GM10266 (cell line): ENCODE measurements around the gene HCFC2.

Experiments
- DNase-seq: peaks from one replicate; pipeline ENCODE4 v3.0.0; 2012; ENCODE audit errors: extremely low spot score
- CTCF ChIP-seq: IDR thresholded peaks from 2 replicates; pipeline ENCODE4 v1.5.1; 2012; ENCODE audit warnings: mild to moderate bottlenecking, low read depth; ENCODE audit not compliant: control insufficient read depth, insufficient read depth; ENCODE audit errors: missing control alignments

Gene HCFC2

DNA sequence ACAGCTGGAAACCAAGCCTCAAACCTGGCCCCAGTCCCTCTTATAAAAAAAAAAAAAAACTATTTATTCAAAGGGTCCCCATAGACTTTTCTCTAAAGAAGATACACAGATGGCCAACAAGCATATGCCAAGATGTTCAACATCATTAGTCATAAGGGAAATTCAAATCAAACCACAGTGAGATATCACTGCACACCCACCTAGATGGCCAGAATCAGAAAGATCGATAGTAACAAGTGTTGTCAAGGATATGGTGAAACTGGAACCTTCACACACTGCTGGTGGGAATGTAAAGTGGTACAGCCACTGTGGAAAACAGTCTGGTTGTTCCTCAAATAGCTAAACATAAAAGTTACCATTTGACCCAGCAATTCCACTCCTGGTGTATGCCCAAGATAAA, 79.6 kb downstream of the HCFC2 start:
- TF ChIP-seq CTCF, result no peak

GRCh38 chr12:104147346-104147745, 83.0 kb downstream of the HCFC2 start:
- DNase-seq, result no peak
- no peak for TF ChIP-seq CTCF

More for the DNA sequence above, 79.6 kb downstream of the HCFC2 start:
- no peak for DNase-seq

DNA sequence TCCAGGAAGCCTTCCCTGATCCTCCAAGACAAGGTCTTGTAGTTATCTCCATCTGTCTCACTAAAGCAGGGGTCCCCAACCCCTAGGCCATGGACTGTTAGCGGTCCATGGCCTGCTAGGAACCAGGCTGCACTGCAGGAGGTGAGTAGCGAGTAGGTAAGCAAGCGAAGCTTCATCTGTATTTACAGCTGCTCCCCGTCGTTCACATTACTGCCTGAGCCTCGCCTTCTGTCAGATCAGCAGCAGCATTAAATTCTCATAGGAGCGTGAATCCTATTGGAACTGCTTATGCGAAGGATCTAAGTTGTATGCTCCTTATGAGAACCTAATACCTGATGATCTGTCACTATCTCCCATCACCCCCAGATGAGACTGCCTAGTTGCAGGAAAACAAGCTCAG, 86.1 kb downstream of the HCFC2 start:
- TF ChIP-seq CTCF, result no peak
- DNase-seq, result no peak

GRCh38 chr12:104152685-104153241, 88.4 kb downstream of the HCFC2 start:
- TF ChIP-seq CTCF, result no peak
- DNase-seq, result no peak

DNA sequence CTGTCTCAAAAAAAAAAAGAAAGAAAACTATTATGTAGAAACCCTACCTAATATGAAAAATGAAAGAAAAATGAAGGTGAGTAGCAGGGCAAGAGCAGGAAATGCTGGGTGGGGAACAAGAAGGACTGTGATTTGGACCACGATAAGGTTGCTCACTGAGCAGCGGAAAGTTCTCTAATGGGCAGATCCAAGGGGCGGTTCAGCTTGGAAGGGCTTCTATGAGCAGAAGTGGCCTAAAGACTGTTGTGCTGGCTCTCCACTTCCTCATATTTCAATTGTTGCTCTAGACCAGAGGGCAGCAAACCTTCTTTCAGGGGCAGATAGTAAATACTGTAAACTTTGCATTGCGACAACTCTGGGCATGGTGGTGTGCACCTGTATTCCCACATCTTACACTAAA, 90.0 kb downstream of the HCFC2 start:
- no peak for TF ChIP-seq CTCF
- DNase-seq, result no peak

DNA sequence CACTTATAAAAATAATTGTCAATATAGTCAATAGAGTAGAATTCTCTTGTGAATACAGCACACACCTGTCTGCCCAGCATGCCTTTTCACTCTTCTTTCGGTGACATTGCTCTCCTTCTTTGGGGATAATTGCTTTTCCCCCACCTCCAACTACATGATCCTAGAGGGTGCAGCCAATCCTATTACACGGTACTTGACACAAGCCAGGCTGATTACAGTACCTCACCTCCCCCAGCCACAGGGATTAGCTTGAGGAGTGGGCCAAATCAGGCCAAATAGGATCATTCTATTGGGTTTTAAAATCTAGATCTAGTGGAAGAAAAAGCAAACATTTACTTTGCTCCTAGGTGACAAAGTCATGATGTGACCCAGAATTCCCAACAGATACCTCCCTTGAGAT, 90.5 kb downstream of the HCFC2 start:
- TF ChIP-seq CTCF, result no peak
- DNase-seq, result no peak
